Mammary epithelial cell (primary cell): ENCODE data around the gene EHMT1.

Experiments
- EZH2 ChIP-seq: IDR thresholded peaks from 2 replicates; pipeline ENCODE4 v1.6.1; 2012; ENCODE audit warnings: low read length, inconsistent platforms, borderline replicate concordance
- TF ChIP-seq, protein P1 (sequence below), 2 donors: IDR thresholded peaks in 1 of 2; conservative IDR thresholded peaks in 1 of 2; 2 replicates each; pipeline ENCODE4 v1.5.1; 2011 to 2012; ENCODE audit warnings: inconsistent platforms in 2 of 2, low read length in 2 of 2, mild to moderate bottlenecking in 2 of 2, control low read depth in 1 of 2, low read depth in 1 of 2; ENCODE audit not compliant: insufficient read depth in 1 of 2; ENCODE audit errors: extremely low read depth in 1 of 2

DNA sequence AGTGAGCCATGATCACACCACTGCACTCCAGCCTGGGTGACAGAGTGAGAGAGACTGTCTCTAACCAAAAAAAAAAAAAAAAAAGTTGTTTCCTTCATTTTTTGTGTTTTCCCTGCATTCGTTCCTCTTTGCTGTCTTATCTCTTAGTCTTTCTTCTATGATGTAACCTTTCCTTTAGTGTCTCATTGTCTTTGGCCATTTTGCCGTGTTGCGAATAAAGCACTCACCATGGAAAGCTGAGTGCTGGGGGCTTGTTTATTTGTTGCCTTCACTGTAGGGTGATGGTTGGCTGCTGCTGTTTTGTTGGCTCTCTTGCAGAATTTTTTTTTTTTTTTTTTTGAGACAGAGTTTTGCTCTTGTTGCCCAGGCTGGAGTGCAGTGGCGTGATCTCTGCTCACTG, 7.7 kb downstream of the EHMT1 start:
- TF ChIP-seq, protein P1, sequence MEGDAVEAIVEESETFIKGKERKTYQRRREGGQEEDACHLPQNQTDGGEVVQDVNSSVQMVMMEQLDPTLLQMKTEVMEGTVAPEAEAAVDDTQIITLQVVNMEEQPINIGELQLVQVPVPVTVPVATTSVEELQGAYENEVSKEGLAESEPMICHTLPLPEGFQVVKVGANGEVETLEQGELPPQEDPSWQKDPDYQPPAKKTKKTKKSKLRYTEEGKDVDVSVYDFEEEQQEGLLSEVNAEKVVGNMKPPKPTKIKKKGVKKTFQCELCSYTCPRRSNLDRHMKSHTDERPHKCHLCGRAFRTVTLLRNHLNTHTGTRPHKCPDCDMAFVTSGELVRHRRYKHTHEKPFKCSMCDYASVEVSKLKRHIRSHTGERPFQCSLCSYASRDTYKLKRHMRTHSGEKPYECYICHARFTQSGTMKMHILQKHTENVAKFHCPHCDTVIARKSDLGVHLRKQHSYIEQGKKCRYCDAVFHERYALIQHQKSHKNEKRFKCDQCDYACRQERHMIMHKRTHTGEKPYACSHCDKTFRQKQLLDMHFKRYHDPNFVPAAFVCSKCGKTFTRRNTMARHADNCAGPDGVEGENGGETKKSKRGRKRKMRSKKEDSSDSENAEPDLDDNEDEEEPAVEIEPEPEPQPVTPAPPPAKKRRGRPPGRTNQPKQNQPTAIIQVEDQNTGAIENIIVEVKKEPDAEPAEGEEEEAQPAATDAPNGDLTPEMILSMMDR (conservative IDR thresholded peaks at IDR 0.05 in 1 of 2, IDR thresholded peaks at IDR 0.05 in 1 of 2; ENCODE audit: extremely low read depth in 1 of 2, insufficient read depth in 1 of 2, low read depth in 1 of 2, low read length in 2 of 2) = no peak
- TF ChIP-seq EZH2 = no peak
